ENCODE data around the gene GCGR.

DNA sequence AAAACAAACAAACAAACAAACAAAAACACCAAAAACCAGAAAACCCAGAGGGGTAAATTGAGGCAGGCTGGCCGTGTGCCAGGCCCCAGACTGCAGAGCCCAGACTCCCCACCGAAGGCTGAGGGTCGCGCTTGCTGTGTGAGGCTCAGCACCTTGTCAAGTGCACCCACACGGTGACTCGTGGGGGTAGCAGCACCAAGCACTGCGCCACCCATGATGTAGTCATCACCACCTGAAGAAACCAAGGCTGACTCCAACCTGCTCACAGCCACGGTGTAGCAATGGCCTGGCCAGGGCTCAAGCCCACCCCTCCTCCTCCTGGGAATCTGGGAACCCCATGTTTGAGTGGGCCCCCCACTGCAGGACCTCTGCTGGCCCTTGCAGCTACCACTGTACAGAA is 17.2 kb downstream of the GCGR start:
- no peak for TF ChIP-seq REST (IDR thresholded peaks at IDR 0.05; ENCODE audit: unreplicated experiment)
- no peak for TF ChIP-seq POLR2AphosphoS5 (IDR thresholded peaks at IDR 0.05; ENCODE audit: low read depth)
- no peak for TF ChIP-seq CTCF (conservative IDR thresholded peaks at IDR 0.05; ENCODE audit: low read depth in 2 of 2)
- no peak for TF ChIP-seq EZH2 (IDR thresholded peaks at IDR 0.05; ENCODE audit: low read depth, unreplicated experiment)

Data from GM23338 (cell line).